Activated naive CD8-positive, alpha-beta T cell (primary cell): ENCODE data around the gene OTOP2.
"Not testable (repeated sequence)": the region's sequence is repeated elsewhere in the genome, so short reads cannot be mapped to it uniquely, and the experiment has no call there.

Experiments used
- H3K27ac Mint-ChIP-seq: one replicate; pipeline ENCODE4 v1.8.0; 2021; ENCODE audit warnings: mixed read lengths
- H3K27me3 Mint-ChIP-seq: one replicate; pipeline ENCODE4 v1.8.0; 2021; ENCODE audit warnings: mixed read lengths
- H3K36me3 Mint-ChIP-seq: one replicate; pipeline ENCODE4 v1.8.0; 2021; ENCODE audit warnings: mixed read lengths
- H3K4me1 Mint-ChIP-seq: one replicate; pipeline ENCODE4 v1.8.0; 2021; ENCODE audit warnings: low read depth, mixed read lengths
- H3K4me3 Mint-ChIP-seq: one replicate; pipeline ENCODE4 v1.8.0; 2021; ENCODE audit warnings: mild to moderate bottlenecking, mixed read lengths
- H3K9me3 Mint-ChIP-seq: one replicate; pipeline ENCODE4 v1.8.0; 2021; ENCODE audit warnings: low read depth, mixed read lengths

The OTOP2 gene

GRCh38 chr17:74979408-74980146 lies 55.5 kb downstream of the OTOP2 start:
- Mint-ChIP-seq H3K4me3 (no peak overlapping the region), H3K9me3 (no peaks in the 10 kb centered on the region), H3K27me3 (no peaks in the 10 kb centered on the region), H3K27ac (no peak overlapping the region), H3K4me1 (peaks cover 12% of the 10 kb centered on the region), H3K36me3 (no peaks in the 10 kb centered on the region)

- peak overlapping the region; percentile 46 for H3K27ac Mint-ChIP-seq
- no peaks in the 10 kb centered on the region for H3K36me3 Mint-ChIP-seq
- H3K4me3 Mint-ChIP-seq, result peak overlapping the region; percentile 91
- H3K27me3 Mint-ChIP-seq, result no peaks in the 10 kb centered on the region
- H3K9me3 Mint-ChIP-seq, result no peaks in the 10 kb centered on the region
- peaks cover 12% of the 10 kb centered on the region for H3K4me1 Mint-ChIP-seq
Observed at GRCh38 chr17:74981318-74981978, 57.4 kb downstream of the OTOP2 start.

GRCh38 chr17:74981979-74982662 lies 58.0 kb downstream of the OTOP2 start:
- Mint-ChIP-seq H3K27me3 (no peaks in the 10 kb centered on the region), H3K4me3 (peak overlapping the region; percentile 91), H3K36me3 (no peaks in the 10 kb centered on the region), H3K9me3 (no peaks in the 10 kb centered on the region), H3K4me1 (peaks cover 18% of the 10 kb centered on the region), H3K27ac (peak overlapping the region; percentile 46)

- not testable (repeated sequence) for H3K9me3 Mint-ChIP-seq, H3K27ac Mint-ChIP-seq, H3K36me3 Mint-ChIP-seq, H3K27me3 Mint-ChIP-seq
- Mint-ChIP-seq H3K4me3 (peak overlapping the region; percentile 61), H3K4me1 (peaks cover 21% of the 10 kb centered on the region)
Observed at GRCh38 chr17:74982663-74983313, 58.7 kb downstream of the OTOP2 start.
